ENCODE results near the gene EFCAB8. TPM values are rescaled to one million over a fixed set of nuclear protein-coding genes. Genes with fewer than 3 reads are reported as not detected.

The EFCAB8 gene
- total RNA-seq, 1 experiment from 2014 or later = not detected

DNA sequence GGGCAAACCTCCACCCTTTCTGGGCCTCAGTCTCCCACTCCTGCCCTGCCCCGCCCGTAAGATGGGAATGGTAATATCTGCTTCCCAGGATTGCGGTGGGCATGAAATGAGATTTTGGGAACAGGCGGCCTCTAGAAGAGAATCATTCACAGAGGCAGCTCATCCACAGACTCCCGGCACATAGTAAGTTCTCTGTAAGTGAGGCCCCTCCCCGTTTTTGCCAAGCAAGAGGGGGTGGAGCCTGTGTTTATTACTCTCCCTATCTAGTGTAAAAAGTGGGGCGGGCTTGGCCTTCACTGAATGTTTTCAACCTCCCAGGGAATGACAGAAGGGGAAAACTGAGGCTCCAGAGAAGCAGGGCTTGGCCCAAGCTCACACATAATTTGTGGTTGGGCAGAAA, 125.5 kb downstream of the EFCAB8 start:
- TF ChIP-seq CTCF (conservative IDR thresholded peaks at IDR 0.05) = no peak
- TF ChIP-seq EZH2 (IDR thresholded peaks at IDR 0.05; ENCODE audit: low read depth) = no peak
- intact Hi-C loops (cut with micrococcal nuclease; ENCODE audit: unreplicated experiment) = no loop called here
- no TSS peak for BruUV-seq (replicated peaks)
- Histone ChIP-seq H3K27me3 (ENCODE audit: insufficient read depth, low read depth) (peaks cover 70% of the 10 kb centered on the region), H3K4me1 (replicated peaks; ENCODE audit: insufficient read depth) (no peaks in the 10 kb centered on the region), H2AFZ (no peak overlapping the region), H3K27ac (no peak overlapping the region), H4K20me1 (ENCODE audit: insufficient read depth) (no peaks in the 10 kb centered on the region), H3K4me3 (no peak overlapping the region), H3F3A (ENCODE audit: insufficient read depth, low read depth) (no peaks in the 10 kb centered on the region), H3K9me2 (ENCODE audit: insufficient read depth) (no peaks in the 10 kb centered on the region), H3K4me2 (no peak overlapping the region), H3K79me2 (ENCODE audit: low read depth) (no peaks in the 10 kb centered on the region), H3K9me3 (ENCODE audit: insufficient read depth, low read depth) (no peaks in the 10 kb centered on the region), H3K36me3 (ENCODE audit: low read depth) (no peaks in the 10 kb centered on the region)
- no peak for DNase-seq
- ChIA-PET CTCF (no interaction called here), POLR2A (ENCODE audit: unreplicated experiment) (no interaction called here)

DNA sequence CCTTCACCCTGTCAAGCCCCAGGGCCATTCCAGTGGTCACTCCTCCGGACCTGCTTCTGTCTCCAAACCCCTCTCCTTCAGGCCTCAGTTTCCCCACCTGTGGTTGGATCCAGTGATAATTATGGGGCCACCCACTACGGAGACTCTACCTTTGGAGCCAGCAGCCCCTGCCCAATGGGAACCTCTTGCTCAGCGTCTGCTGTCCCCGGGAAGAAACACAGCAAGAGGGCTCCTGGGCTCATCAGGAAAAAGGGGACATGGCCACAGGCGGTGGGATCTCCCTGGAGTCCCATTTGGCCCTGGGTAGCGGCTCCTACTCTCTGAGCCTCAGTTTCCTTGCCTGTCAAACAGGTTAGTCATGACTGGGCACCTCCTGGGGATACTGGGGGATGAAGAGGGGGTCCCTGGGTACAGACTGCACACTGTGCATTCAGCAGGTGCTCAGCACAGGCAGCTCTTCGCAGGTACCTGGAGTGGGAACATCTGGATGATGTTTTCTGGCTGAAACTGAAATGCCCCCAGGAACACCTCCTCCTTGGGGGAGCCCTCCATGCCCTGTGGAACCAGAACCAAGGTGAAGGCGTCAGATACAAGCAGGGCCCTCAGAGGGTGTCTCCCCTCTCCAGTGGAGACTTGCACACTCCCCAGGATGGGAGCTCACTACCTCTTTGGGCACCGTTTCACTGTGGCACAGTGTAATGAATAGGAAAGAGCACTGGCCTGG, 126.1 kb downstream of the EFCAB8 start:
- Histone ChIP-seq H3K36me3 (ENCODE audit: low read depth) (no peaks in the 10 kb centered on the region), H3K4me1 (replicated peaks; ENCODE audit: insufficient read depth) (no peaks in the 10 kb centered on the region), H3K9me2 (ENCODE audit: insufficient read depth) (no peaks in the 10 kb centered on the region), H2AFZ (no peak overlapping the region), H3K4me3 (no peak overlapping the region), H3K27ac (no peak overlapping the region), H3K27me3 (ENCODE audit: insufficient read depth, low read depth) (peaks cover 68% of the 10 kb centered on the region), H3F3A (ENCODE audit: insufficient read depth, low read depth) (no peaks in the 10 kb centered on the region), H4K20me1 (ENCODE audit: insufficient read depth) (no peaks in the 10 kb centered on the region), H3K4me2 (no peak overlapping the region), H3K9me3 (ENCODE audit: insufficient read depth, low read depth) (no peaks in the 10 kb centered on the region), H3K79me2 (ENCODE audit: low read depth) (no peaks in the 10 kb centered on the region)
- DNase-seq = no peak
- POLR2A ChIA-PET (ENCODE audit: unreplicated experiment) = interaction anchor here (0.9 kb wide), 1 partner anchor 1044 kb away, joined by 10 read pairs; no protein-coding TSS in a partner anchor
- TF ChIP-seq EZH2 (IDR thresholded peaks at IDR 0.05; ENCODE audit: low read depth) (no peak), CTCF (conservative IDR thresholded peaks at IDR 0.05) (no peak)
- CTCF ChIA-PET = no interaction called here
- BruUV-seq (replicated peaks) = no TSS peak
- intact Hi-C loops (cut with micrococcal nuclease; ENCODE audit: unreplicated experiment) = no loop called here

DNA sequence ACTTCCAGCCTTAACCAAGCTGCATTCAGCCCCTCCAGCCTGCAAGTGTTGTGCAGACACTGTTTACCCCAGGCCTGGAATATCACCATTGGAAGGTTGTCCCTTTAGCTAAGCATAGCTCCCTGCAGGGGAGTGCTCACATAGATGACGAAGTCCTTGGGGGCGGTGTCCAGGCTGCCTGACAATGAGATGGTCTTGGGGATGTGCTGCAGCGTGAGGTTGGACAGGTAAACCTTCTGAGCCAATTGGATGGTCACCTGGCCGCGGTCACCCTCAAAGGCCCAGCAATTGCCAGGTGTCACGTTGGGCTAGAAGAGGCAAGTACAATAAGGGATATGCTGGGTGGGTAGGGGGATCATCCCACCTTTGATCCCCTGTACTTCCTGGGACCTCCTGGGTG, 126.9 kb downstream of the EFCAB8 start:
- no TSS peak for BruUV-seq (replicated peaks)
- H3K27ac ChIP-seq = no peak overlapping the region
- CTCF ChIA-PET = no interaction called here
- TF ChIP-seq CTCF (conservative IDR thresholded peaks at IDR 0.05) (no peak), EZH2 (IDR thresholded peaks at IDR 0.05; ENCODE audit: low read depth) (no peak)
- H3F3A ChIP-seq (ENCODE audit: insufficient read depth, low read depth) = no peaks in the 10 kb centered on the region
- no peaks in the 10 kb centered on the region for H3K4me1 ChIP-seq (replicated peaks; ENCODE audit: insufficient read depth)
- H3K36me3 ChIP-seq (ENCODE audit: low read depth) = no peaks in the 10 kb centered on the region
- no peak overlapping the region for H2AFZ ChIP-seq
- POLR2A ChIA-PET (ENCODE audit: unreplicated experiment) = interaction anchor here (0.9 kb wide), 1 partner anchor 1043 kb away, joined by 10 read pairs; no protein-coding TSS in a partner anchor
- no peak overlapping the region for H3K4me2 ChIP-seq
- H3K9me3 ChIP-seq (ENCODE audit: insufficient read depth, low read depth) = no peaks in the 10 kb centered on the region
- no peaks in the 10 kb centered on the region for H4K20me1 ChIP-seq (ENCODE audit: insufficient read depth)
- H3K79me2 ChIP-seq (ENCODE audit: low read depth) = no peaks in the 10 kb centered on the region
- no peak overlapping the region for H3K4me3 ChIP-seq
- intact Hi-C loops (cut with micrococcal nuclease; ENCODE audit: unreplicated experiment) = no loop called here
- H3K9me2 ChIP-seq (ENCODE audit: insufficient read depth) = no peaks in the 10 kb centered on the region
- peaks cover 70% of the 10 kb centered on the region for H3K27me3 ChIP-seq (ENCODE audit: insufficient read depth, low read depth)
- DNase-seq = no peak
